GOT3 (cell line): ENCODE measurements around the gene SLC12A1.

Experiments used
- DNase-seq: peaks from one replicate; lab custom pipeline; 2025; ENCODE audit warnings: mixed read lengths; lab: John Stamatoyannopoulos, UW

SLC12A1 gene

DNA sequence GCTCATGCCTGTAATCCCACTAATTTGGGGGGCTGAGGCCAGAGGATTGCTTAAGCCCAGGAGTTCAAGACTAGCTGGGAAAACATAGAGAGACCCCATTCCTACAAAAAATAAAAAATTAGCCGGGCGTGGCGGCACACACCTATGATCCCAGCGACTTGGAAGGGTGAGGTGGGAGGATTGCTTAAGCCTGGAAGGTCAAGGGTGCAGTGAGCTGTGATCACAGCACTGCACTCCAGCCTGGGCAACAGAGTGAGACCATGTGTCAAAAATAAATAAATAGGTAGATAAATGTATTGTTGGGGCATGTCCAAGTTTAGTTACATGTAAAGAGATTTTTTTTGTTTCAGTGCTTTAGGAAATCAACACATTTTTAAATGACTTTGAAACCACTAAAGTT is 36.4 kb downstream of the SLC12A1 start:
- no peak for DNase-seq

DNA sequence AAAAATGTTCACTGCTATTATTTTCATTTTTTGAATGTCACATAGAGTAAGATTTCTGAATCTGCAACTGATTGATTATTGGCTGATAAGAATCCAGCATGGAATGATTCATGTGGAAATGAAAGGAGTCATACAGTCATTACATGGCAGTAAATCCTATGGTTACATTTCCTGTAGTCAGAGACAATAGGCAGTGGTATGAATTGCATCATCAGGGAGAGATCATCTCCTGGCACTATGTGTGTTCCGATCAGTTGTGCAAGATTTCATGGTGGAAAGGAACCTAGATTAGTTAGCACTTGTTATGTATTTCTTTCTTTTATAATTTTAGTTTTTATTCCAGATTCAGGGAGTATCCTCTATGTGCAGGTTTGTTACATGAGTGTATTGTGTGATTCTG is 38.8 kb downstream of the SLC12A1 start:
- no peak for DNase-seq

DNA sequence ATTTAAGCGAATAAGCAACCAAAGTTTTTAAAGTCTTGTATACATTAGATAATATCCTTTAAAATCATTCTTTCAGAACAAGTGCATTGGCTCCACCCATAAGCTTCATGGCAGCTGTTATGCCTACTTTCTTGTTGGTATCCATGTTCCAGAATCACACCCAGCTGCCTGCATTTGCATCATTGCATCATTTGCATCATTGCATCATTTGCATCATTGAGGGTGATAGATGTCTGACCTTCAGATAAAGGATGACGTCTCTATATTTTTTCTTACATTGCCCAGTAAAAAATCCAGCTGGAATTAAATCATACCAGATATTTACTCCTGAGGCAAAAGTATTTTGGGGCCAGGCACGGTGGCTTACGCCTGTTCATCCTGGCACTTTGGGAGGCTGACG is 42.3 kb downstream of the SLC12A1 start:
- no peak for DNase-seq

DNA sequence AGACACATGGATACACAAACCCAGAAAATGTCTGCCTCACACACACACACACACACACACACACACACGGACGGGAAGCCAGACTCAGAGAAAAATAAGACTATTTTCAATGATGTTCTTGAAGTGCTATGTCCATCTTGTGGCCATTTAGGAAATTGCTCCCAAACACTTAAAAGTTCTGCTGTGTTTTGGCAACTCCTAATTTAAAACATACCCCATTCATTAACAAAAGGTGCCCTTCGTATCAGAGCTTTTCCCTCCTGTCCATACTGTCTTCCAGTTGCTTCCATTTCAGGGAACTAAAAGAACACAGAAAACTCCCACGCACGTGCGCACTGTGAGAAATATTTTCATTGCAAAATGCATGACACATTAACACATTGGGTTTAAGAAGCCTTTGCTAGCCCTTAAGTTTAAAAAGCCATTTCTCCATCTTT is 44.6 kb downstream of the SLC12A1 start:
- DNase-seq: no peak

DNA sequence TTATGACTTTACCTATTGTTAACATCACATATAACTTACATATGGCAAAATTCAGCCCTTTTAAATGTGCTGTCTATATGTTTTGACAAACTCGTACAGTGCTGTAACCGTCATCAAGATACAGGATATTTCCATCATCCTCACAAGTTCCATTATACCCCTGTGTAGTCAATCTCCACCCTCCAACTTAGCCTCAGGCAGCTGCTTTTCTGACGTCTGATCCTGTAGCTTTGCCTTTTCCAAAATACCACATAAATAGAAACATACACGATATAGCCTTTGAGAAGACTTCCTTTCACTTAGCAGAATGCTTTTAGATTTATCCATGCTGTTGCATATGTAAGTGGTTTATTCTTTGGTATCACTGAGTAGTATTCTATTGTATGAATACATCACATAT is 47.1 kb downstream of the SLC12A1 start:
- no peak for DNase-seq

DNA sequence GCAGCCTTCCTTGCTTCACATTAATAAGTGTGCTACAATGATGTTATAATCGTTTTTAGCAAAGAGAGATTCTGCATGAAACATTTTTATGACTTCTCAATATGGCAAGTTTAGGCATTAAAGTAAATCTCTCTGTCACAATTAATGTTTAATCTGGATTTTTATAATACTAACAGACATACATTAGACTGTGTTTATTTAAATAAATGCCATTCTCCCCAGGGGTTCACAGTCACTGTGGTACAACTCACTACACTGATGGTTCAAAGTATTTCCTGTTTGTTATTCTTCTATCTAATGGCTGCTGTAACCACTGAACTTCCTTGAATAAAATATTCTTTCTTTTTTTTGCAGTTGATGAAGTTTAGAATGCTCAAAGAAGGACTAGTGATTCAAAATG is 59.0 kb downstream of the SLC12A1 start:
- DNase-seq: no peak

DNA sequence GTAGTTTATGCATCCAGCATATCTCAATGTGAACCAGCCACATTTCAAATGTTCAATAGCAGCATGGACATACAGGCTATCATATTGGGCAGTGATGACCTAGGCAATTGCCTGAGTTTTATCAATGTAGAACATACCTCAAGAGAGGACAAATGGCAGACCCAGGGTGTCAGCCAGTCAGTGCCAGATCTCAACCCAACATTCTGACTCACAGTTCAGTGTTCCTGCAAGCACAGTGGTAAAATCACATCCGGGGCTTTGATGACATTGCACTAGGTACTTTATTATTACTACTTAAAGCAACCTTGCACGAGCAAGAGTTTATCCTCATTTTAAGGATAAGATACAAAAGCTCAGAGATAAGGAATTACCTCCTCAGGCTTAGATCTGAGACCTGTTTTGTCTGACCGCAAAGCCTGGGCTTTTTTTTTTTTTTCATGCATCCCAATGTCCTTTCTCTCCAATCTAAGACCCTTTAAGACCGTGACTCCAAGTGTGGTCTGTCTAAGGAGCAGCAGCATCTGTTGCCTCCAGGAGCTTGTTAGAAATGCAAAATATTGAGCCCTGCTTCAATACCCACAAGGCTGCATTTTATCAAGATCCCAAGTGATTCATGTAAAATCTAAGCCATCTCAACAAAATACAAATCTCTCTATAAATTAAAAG is 60.1 kb downstream of the SLC12A1 start:
- no peak for DNase-seq

DNA sequence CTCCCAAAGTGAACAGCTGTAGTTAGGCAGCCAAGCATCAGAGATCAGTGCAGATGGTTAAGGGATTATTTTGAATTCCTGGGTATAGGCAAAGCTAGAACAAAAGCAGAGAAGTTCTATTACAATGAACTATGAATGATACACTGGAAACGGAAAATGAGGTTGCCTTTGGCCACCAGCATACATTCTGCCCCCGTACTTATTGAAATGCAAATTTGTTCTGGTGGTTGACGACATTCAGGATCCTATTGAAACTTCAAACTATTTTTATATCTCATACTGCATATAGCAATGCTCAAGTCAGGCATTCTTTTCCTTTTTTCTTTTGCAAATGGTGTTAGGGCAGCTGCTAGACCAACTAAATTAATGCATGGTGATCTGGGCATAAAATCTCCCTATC is 61.7 kb downstream of the SLC12A1 start:
- DNase-seq: no peak

DNA sequence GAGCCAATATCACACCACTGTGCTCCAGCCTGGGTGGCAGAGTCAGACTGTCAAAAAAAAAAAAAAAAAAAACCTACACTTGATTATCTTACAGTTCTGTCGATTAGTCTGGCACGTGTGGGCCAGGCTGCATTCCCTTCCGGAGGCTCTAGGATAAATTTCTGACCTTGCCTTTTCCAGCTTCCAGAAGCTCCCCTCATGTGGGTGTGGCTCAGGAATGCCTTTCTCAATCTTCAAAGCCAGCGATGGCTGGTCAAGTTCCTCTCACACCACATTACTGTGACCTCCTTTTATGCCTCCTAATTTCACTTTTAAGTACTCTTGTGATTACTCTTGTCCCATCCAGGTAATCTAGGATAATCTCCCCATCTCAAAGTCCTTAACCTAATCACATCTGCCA is 66.9 kb downstream of the SLC12A1 start:
- no peak for DNase-seq

DNA sequence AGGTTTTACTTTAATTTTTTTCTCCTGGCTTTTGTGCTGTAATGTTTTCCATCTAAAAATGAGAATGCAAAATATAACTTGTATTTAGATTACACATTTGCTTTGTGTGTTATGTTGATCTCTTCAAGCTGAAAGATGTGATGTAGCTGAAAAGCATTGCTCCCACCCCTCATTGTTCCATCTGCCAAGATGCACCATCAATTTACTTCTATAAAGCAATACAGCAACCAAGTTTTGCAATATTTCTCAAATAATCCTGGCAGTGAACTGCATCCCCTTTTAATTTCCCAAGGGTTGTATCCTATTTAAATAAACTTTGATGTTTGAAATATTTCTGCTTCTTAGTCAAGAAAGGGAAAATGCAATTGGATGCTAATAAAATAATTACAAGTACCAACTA is 72.6 kb downstream of the SLC12A1 start:
- DNase-seq: no peak

DNA sequence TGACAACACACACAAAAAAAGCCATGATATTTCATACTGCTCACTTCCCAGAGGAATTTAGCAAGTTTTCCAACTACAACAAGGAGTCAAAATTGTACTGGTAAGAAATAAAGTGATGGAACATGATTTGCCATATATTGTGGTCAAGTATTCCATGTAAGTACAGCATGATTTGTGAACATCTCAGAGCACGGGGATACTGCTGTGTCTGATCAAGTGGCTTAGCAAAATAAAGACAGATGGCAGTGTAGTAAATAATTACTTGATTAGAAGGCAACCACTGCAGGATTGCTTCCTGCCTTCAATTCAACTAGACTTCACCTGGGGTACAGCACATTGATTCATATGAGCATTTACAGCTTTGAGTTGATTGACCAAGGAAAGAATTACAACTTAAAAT is 73.5 kb downstream of the SLC12A1 start:
- no peak for DNase-seq

DNA sequence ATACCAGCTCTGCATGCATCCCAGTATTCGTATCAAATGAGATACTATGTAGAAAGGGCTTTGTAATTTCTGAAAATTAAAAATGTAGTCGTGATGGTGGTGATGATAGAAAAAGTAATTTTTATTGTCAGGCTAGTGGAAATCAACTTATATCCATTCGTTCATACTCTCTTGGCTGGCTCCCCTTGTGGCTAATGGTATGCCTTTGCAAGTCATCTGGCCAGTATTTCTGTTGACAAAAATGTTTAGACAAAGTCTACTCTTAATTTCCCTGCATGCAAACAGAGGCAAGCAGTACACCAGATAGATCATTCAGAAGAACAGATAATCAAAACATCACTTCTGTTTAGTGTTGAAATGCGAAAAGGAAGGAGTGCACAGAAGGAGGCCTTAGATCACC is 75.6 kb downstream of the SLC12A1 start:
- DNase-seq: no peak

DNA sequence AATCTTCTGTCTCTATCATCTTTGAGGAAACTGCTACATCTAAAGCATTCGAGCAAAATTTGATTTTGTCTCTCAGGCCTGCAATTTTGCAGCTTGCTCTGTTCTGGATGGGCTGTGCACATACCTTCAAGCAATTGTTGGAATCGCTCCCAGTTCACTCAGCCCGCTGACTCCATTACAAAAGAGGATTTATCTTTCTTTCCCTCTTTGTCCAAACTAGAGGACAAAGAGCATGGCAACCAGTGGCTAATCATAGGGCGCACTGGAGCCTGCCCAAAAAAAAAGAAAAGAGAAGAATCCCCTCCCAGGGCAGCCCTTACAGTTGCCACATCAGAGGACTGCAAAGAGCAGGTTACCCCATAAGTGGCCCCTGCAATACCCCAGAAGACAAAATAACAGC is 76.1 kb downstream of the SLC12A1 start:
- no peak for DNase-seq

DNA sequence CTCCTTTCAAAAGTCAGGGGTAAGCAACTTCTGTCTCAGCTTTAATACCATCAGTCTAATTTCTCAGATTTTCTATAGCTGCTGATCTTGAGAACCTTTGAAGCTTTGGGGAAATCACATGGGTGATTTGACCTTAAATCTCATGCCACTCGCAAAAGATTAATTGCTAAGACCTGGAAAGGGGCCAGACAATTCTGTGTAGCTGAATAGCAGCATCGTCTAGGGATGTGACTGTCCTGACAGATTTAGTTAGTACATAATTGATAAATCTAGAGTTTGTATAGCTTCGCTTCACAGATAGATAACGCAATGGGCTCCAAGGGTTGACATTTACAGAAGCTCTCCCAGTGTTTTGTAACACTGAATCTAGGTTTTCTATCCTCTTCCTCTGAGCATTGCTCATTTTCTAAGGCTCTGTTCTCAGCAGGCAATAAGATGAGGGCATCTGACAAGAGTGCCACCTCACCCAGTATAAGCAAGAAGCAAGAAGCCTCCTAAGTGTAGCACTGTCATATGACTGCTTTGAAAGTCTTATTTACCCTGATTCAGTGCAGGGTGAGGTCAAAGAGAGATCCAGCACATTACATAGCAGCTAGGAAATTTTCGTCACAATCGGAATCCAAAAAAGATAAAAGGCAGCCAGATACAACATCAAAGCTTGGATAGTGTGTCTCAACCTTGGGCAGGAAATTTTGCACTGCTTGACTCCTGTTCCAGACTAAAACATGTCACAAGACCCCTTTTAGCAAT is 77.5 kb downstream of the SLC12A1 start:
- no peak for DNase-seq

DNA sequence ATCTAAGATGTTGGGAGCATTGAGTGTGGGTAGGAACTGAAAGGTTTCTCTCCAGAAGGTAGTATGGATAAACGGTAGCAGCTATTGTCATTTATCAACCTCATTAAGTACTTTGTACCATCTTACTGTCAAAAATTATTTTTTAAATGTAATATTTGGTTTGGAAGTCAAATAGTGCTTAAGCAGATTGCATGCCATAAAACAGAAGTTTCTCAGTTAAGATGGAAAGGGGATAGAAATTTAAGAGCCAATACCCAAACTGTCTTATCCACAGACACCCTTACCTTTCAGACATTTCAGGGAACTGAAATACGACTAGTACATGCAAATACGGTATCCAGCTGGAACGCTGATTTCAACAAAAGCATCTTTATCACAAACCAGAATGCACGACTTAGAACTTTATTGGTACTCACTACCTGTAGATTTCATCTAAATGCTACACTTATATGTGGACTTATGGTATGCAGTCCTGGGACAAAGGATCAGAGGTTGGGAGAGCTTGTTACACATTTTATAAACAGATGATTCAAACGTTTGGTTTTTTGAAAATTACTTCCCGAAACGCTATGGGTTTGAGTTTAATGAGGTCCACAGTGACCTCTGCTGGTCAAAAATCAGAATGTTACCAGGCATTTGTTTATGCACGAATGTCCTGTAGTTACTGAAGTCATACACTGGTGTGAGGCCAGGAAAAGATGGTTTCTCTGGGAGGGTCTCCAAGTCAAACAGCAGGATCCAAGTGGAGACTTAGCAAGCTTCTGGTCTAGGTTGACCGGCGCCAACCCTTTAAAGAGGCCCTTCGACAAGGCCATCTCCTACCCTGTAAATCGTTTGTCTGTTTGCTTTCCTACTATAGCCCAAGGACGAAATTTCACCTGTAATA is 79.5 kb downstream of the SLC12A1 start:
- DNase-seq: no peak

DNA sequence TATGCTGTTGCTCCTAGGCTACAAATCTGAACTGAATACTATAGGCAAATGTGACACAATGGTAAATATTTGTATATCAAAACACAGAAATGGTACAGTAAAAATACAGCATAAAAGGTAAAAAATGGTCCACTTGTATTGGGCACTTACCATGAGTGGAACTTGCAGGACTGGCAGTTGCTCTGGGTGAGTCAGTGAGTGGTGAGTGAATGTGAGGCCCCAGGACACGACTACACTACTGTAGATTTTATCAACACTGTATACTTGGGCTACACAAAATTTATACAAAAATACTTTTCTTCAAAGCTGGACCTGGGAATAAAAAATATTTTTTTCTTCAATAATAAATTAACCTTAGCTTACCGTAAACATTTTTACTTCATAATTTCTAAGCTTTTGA is 83.5 kb downstream of the SLC12A1 start:
- DNase-seq: no peak

DNA sequence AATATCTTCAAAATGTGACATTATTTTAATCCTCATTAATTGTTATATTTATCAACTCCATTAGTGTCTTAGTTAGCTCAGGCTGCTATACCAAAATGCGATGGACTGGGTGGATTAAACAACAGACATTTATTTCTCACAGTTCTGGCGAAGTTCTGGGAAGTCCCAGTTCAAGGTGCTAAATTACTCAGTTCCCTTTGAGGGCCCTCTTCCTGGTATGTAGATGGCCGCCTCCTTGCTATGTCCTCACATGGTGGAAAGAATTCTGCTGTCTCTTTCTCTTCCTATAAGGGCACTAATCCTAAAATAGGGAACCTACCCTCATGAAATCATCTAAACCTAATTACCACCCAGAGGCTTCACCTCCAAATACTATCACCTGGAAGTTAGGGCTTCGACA is 86.4 kb downstream of the SLC12A1 start:
- DNase-seq: no peak

DNA sequence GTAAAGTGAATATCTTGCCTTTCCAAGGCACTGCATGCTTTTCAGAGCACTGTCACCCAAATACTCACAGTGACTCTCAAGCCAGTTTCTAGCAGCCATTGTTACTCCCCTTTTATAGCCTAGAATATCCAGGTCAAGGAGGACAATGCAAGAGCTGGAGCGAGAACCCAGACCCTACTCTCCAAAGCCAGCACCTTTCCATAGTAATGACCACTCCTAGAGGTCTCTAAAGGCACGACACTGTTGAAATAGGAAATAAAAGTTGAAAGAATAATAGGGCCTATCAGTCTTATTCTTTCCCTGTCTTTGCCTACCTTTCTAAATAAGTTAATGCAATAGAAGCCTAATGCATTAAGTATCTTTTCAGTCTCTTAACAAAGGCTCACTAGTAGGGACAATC is 91.6 kb downstream of the SLC12A1 start:
- no peak for DNase-seq

DNA sequence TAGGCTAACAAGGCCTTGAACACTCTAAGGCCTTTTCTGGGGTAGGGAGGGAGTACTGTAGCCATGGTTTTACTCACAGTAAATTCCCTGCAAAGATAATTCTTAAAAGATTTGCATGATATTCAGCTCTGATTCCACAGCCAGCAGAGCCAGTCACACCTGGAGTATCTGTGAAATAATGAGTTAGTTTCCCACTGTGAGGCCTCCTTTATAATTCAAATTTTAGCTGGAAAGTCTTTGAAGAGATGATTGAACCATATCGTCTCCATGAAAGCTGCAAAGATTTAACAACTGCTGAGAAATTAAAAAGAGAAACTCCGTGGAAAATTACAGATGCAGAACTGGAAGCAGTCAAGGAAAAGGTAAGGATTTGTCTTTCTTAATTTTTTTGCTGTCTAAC is 92.8 kb downstream of the SLC12A1 start:
- DNase-seq: no peak

DNA sequence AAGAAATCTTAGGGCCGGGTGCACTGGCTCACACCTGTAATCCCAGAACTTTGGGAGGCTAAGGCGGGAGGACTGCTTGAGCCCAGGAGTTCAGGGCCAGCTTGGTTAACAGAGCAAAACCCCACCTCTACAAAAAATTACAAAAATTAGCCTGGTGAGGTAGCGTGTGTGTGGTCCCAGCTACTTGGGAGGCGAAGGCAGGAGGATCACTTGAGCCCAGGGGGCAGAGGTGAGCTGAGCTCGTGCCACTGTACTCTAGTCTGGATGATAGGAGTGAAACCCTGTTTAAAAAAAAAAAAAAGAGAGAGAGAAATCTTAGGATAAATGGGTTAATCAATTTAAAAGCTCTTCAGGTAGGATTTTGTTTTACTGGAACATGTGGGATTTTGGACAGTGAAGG is 93.9 kb downstream of the SLC12A1 start:
- no peak for DNase-seq

DNA sequence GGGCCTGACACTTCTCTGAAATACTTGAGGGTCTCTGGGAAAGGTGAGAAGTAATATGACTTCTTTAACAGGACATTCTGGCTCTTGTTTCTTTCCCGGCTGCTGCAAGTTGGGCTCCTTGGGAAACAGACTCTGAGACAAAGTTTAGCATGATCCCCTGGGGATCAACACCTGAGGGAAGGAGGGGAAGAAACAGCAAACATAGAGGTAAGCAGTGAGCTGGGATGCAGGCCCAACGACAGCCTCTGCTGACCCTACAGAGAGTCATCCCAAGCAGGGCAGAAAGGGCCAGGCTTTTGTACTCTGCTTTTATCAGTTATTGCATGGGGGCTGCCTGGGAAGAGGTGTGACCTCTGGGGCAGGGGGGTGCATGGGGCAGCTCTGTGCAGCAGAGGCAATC is 98.3 kb downstream of the SLC12A1 start:
- DNase-seq: no peak

DNA sequence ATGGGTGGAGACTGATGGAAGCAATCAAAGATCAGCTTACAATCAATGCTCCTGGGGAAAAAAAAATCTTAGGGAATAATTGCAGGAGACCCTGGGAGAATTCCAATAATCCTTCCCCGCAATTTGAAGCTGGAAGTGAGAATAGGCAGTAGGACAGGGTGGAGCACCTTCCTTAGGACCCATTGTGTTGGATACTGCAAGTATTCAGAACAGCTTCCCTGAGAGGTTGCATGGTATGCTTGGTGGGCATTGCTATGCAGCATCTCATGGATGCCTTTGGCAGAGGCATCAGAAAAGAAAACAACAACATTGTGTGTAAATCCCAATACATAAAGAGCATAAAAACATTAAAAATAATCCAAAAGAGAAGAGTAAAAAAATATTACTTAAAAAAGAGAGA is 100.5 kb downstream of the SLC12A1 start:
- no peak for DNase-seq

DNA sequence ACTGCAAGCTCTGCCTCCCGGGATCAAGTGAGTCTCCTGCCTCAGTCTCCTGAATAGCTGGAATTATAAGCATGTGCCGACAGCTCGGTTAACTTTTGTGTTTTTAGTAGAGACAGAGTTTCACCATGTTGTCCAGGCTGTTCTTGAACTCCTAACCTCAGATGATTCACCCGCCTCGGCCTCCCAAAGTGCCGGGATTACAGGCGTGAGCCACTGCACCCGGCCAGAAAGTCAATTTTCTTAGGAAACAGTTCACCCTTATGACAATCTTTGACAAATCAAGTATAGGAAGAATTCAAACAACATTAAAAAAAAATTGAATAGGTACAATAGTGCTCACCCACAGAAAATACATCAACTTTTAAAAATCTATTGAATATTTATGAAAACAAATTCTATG is 101.5 kb downstream of the SLC12A1 start:
- no peak for DNase-seq
